ENCODE data around the gene ATP8B3.

The ATP8B3 gene

DNA sequence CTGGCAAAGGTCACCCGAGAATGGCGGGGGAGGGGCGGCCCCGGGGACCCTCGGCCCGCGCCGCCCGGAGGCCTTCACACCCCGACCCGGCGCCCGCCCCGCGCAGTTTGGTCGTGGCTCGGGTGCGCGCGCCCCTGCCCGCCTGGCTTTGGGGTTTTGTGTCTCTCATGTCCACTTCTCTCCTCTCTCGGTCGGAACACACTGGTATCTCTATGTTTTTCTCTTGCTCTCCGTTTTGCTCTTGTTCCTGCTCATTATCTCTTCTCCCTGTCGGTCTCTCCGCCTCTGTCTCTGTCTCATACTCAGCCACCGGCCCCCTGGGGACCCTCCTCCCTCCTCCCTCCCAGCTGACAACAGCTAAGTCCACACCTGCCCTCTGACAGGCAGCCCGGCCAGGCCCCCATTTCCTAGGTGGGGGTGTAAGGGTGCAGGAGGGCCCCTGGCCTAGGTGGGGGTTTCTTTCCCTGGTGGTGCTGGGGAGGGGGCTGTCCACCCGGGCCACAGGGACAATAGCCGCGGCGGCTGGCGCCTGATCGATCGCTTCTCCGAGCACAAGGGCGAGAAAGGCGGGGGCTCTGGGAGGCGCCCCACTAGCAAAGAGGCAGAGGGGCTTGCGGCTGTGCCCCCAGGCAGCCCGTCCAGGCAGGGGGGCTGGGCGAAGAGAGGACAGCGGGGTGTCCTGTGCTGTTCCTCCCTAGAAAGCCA, 56.5 kb downstream of the ATP8B3 start:
- no peak for DNase-seq

DNA sequence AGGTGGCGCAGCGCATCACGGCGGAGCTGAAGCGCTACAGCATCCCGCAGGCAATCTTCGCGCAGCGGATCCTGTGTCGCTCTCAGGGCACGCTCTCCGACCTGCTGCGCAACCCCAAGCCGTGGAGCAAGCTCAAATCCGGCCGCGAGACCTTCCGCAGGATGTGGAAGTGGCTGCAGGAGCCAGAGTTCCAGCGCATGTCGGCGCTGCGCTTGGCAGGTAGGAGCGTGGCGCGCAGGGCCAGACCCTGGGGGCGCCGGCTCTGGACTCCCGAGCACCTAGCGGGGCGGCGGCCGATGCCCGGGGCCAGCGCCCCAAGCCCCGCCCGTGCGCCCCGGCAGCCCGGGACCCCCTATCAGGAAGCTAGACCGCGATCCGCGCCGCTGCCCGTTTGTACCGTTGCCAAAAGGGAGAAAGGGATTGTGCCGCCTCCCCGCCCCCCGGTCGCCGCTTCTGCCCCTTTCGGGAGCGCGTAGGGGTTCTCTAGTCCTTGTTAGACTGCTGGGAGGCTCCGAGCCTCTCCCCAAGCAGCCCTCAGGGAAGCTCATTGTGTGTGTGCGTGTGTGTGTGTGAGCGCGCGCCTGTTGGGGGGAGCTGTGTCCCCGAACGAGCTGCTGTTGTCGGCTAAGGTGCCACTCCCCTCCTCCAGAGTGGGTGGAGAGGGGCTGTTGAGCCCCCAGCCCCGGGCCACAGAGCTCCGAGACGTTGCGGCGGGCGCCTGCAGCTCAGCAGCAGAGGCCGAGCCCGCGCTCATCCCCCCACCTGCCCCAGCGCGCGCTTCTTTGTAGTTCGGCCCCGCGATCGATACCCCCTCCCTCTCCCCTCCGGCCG, 57.2 kb downstream of the ATP8B3 start:
- DNase-seq: no peak

DNA sequence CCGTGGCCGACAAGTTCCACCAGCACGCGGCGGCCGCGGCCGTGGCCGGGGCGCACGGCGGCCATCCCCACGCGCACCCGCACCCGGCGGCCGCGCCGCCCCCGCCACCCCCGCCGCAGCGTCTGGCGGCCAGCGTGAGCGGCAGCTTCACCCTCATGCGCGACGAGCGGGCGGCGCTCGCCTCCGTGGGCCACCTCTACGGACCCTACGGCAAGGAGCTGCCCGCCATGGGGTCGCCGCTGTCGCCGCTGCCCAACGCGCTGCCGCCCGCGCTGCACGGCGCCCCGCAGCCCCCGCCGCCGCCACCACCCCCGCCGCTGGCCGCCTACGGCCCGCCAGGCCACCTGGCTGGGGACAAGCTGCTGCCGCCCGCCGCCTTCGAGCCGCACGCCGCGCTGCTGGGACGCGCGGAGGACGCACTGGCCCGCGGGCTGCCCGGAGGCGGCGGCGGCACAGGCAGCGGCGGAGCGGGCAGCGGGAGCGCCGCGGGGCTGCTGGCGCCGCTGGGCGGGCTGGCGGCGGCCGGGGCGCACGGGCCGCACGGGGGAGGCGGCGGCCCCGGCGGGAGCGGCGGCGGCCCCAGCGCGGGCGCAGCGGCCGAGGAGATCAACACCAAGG, 57.9 kb downstream of the ATP8B3 start:
- no peak for DNase-seq

DNA sequence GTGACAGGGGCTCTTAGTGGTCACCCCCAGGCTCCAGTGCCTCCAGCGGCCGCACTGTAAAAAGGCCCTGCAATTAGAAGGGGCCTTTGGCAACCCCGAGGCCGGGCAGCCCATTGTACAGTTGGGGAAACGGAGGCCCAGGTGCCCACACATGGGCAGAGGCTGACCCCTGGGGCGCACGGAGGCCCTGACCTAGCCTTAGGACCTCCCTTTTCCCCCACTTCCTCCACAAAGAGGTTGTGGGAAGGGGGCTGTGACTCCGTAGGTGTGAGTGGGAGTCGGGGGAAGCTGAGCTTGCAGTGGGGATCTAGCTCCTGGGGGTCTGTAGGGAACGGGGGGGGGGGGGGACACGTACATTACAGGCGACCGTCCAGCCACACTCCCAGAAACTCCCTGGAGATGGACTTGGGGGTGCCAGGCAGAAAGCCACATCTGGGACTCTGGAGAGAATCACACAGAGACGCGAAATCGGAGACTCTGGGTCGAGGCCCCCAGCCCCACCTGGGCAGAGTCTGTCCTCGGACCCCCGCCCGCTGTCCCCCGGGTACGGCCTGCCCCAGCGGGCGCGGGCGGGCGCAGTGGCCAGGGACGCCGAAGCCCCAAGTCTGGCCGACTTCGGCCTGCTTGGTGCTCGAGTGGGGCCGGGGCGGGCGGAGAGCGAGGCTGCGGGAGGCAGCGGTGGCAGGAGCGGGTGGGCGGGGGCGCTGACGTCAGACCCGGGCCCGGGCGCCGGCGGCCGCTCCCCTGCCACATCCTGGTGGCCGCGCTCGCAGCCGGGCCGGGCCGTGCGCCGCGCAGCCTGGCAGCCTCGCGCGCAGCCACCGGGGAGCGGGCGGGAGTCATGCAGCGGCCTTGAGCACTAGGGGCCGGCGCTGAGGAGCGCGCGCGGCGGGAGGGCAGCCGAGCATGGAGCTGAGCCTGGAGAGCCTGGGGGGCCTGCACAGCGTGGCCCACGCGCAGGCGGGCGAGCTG, 59.0 kb downstream of the ATP8B3 start, which contains the start of gene ONECUT3:
ONECUT3 (plus strand) TSS at position 750 of the 972 bp plus-strand sequence; CDS start at position 907, 157 bp downstream.
- no peak for DNase-seq

DNA sequence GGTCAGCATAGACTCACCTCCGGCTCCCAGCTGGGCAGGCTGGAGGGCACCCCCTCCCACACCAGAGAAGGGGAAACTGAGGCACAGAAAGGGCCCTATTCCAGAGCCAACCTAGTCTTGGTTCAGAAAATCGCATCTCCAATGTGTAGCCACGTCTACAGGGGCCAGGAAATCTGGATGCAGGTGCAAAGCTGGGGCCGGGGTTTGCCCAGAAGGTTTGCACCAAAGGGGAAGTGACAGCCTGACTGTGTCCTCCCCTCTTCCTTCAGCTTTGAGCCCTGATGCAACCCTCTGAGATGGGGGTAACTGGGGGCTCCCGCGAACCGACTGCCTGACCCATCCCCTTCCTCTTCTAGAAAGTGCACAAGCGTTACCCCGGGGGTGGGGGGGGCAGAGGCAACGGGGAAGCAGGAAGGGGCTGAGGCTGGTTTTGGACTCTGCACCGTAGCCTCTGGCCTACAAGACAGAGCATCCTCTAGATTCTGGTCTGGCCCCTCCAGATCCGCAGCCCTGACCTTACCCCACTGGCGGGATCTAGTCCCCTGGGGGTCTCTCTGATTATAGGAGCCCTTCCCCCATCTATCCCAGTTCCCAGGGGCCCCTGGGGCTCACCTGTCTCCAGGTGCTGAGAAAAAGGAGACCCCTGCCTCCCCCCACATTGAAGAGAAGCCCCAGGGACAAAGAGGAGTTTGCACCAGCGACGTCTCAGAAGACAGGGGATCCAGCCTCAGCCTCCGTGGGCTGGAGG, 59.9 kb downstream of the ATP8B3 start:
- no peak for DNase-seq

DNA sequence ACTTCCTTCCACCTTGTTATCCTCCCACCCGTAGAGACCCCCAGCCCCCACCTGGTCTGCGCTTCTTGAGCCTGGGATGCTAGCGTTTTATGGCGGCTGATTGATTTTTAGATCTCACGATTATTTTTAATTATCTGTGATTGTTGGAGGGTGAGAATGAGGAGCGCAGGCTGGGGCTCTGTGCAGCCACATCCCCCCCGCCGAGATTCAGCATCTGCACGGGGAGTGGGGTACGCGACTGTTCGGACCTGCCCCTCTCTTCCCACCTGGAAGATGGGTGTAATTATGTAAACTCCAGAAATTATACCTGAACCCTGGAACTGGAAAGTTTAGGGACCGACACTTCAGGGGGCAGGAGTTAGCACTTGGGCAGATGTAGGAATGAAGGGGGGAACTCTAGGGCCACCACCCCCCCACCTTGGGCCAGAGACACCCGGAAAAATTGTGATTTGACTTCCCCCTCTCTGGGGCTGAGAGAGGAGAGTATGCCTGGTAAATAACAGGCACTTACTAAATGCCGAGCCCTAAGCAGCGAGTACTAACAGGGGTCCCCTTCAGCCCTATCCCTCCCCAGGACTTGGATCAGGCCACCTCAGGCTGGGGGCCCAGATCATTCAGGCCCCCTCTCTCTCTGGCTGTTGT, 60.6 kb downstream of the ATP8B3 start:
- no peak for DNase-seq

DNA sequence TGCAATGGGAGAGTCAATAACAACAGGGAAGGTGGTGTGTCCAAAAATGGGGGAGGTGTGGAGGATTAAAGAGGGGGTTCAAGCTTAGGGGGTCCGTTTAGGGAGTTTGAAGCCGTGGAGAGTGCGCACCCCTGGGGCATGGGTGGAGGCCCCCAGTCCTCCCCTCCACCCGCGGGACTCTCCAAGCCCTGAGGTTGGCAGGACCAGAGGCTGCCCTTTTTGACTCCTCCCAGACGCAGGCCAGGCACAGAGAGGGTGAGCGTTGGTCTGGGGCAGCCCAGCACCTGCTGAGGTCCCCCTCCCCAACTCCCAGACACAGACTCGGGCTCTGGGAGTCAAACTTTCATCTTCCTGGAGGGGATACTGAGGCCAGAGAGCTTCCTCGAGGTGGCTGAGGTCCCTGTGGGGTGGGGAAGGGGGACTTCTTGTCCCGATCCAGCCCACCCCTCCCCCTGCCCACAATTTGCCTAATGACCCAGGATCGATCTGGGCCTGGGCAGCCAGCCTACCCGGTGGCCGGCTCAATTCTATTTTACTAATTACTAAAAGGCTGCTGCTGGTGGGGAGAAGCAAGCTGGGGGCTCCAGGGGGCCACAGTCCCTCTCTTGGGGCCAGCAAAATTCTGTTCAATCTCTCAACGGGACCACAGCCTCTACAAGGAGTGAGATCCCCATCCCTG, 61.6 kb downstream of the ATP8B3 start:
- DNase-seq: no peak

DNA sequence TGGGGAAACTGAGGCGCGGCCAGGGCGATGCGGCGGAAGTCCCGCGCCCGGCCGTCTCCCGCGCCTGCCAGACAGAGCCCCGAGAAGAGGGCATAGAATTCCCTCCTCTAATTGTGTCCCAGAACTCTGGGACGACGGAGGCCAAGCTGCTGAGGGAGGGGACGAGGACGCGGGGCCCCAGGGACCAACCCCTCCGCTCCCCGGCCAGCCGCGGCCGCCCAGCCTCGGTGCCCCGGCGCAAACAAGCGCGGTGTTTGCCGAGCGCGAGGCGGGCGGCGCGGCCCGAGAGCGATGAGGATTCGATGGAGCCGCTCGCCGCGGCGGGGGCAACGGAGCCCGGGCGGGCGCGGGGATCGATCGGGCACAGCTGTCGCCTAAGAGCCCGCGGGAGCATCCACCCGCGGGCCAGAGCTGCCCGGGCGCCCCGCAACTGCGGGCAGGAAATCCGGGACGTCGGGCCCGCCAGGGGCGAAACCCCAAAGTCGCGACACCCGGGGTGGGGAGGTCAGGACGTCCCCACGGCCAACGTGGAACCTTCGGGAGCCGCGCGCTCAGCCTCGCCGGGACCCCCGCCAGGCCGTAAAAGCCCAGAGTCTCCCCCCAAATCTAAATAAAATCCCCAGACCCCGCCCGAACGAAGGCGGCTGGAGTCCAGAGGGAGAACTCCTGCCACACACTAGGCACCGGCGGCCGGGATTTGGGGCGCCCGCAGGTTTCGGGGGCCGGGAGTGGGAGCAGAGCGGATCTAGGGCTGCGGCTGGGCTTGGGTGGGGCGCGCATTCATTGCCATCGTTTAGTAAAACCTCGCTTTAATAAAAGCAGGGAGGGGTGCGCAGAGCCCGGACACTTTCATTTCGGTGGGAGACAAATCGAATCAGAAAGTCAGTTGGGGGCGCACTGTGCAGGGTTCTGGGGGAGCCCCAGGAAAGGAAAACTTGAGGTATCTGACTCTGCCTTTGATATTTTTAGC, 62.4 kb downstream of the ATP8B3 start:
- DNase-seq: no peak

DNA sequence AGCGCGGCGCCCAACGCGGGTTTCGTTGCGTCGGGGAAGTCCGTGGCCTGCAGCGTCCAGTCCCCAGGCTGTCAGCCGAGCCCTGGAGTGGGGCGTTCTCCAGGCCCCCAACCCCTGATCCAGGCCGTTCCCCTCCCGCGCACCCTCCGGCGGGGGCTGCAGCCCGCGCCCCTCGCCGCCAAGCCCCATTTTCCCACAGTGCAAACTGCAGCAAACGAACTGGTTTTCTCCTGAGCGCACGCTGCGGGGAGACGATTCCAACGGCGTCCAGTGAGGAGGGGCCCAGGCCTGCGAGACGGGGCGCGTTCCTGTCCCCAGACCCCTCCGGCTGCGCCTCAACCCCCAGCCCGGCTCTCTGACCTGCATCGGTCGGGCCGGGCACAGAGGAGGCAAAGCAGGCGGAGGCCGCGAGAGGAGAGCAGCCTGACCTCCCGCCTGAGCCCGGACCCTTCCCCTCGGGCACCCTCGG, 63.2 kb downstream of the ATP8B3 start:
- DNase-seq: no peak

DNA sequence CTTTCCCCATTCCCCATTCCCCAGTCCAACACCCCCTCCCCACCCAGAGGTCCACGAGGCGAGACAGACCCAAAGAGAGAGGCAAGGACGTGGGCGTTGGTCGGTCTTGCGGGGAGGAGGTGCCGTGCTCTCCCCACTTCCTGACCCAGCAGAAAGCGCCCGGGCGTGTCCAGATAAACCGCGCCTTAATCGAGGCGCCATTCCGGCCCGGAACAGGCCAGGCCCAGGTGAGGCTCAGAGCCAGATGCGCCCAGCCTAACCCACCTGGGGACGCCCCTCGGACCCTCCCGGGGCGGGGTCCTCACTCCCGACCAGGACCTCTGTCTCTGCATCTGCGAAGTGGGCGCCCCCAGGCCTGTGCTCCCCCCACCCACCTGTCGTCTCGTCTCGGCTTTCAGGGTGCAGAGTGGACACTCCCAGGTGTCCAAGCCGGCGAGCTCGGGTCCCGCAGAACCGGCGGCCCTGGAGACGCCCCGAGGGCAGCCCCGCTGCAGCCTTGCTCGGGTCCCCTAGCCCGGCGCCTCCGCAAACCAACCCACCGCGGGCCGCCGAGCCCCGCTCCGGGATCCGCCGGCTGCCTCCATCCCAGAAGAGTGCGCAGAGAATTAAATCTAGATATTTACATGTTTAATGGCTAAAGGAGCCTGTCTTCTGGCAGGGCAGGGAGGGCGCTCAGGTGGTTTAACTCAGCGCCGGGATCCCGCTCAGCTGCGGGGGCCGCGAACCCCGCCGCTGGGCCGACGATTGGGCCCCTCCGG, 63.8 kb downstream of the ATP8B3 start:
- peak in 1 of 2 donors; percentile 16 for DNase-seq

DNA sequence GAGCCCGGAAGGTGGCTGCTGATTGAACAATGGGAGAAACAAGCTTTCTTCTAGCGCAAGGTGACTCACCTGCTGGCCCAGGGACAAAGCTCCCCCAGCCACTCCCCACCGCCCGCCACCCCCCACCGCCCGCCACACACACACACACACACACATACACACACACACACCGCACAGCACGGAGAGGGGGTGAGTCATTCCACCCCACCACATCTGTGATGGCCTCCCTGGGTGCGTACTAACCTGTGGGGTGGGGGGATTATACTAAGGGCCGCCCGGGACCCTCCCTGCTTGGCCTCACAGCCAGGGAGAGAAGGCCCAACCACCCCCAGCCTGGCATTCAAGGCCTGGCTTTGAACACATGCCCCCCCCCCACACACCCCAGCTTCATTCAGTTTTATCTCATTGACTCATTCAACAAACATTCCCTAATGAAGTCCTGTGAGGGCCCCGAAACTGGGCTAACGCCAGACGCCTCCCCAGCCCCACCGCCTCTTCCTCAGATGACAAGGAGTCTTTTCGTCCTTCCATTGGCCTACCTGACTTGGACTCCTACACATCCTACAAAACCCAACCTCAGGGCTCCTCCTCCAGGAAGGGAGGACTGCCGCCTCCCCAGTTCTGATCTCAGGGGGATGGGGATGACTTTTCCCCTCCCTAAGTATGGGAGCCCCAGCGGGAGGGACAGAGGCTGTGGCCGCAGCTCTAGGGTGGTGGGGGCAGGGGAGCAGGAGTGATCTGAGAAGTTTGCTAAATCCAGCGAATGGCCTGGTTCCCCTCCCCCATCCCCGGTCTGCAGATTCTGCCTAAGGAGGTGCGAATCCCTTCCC, 64.6 kb downstream of the ATP8B3 start:
- peak; percentile 6 to 29 for DNase-seq

DNA sequence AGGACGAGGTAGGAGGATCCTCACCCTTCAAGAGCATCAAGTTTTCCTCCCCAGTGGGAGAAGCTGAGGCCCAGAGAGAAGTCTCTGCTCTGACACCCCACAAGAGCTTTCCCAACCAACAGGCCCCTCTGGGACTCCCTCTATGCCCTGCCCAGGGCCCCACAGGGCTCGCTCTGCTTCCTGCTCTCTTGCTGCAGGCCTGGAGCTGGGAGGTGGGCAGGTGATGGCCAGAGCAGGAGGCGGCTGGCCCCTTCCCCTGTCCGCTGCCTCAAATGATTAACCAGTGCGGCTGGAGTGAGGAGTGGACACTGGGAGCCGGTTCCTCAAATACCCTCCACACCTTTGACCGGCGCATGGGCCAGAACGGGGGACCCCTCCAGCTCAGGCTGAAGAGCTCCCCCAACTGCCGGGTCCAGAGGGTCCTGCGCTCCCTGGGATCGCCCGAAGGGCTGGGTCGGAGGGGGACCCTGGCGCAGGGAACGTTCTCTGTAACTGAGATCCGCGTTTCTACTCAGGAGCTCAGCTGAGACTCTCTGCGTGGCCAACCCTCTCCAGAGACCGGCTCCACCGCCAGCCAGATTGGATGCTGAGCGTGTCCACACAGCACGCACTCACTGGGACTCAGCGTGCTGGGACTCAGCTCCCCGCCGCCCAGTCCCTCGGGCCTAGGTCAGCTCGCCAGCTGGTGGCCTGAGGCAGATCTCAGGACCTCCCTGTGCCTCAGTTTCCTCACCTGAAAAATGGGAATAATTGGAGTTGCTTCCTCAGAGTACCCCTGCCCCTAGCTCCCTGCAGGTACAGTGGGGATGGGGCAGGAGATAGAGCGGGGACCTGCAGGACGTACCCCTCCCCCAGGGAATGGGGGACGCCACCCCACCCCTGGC, 65.4 kb downstream of the ATP8B3 start:
- no peak for DNase-seq

DNA sequence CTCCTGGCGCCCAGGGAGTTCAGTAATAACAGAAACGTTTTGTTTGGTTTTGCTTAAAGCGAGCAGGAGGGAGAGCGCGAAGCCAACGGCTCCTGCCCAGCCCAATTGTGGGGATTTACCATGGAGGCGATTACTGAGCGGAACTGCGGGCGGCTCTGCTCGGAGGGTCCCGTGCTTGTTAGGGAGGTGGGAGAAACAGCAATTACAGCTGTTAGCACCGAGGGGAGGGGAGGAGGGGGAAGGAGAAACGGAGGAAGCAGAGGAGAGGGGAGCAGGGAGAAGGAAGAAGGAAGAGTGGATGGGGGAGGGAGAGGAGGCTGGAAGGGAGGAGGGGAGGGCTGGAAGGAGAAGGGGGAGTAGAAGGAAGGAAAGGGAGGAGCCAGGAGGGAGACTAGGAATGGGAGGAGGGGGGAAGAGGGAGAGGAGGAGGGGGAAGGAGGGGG, 66.5 kb downstream of the ATP8B3 start:
- no peak for DNase-seq

DNA sequence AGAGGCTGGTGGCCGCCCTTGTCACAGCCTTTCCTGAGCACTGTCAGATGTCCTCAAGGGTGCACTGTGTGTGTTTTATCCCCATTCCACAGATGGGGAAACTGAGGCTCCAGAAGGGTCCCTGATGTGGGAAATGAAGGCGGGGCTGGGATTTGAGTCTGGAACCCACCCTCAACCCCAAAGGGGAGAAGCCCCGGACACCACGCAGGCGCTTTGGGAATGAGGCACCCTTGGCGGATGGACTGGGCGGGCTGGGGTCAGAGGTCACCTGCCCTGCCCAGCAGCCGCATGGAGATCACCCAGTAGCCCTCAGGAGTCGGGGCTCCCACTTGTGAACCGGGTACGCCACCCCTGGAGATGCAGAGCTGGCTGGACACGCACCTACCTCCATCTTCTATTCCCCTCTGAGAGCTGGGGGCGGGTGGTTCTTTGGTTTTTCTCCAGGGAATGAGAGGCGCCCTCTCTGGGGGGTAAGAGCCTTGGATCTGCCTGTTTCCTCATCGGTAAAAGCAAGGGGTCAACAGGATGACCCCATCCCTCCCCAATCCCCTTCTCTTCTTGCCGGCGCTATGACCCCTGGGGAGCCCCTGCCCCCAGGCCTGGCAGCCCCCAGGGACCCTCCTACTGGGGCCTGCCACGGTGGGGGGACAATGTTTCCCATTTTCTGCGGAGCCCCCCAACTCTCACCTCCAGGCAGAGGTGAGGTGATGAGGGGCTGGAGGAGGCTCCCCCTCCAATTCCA, 67.1 kb downstream of the ATP8B3 start:
- no peak for DNase-seq

DNA sequence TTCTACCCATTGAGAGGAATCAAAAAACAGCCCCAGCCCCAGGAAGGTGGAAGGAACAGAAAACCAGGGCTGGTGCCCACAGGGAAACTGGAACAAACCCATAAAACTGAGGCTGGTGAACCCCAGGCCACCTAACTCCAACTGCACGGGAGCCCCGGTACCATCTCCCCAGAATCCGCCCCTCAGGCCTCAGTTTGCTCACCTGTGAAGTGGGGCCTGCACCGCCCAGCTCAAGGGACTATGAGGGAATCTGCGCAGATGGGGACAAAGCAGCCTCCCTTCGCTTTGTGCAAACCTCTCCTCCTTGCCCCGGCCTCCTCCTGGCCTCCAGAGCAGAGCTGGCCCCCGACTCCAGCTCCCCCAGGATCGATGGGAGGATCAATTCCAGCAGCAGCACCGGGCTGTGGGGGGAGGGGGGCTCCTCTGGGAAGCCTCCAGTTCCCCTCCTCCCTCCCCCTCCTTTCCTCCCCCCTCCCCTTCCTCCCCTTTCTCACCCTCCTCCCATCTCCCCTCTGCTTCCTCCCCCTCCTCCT, 67.9 kb downstream of the ATP8B3 start:
- no peak for DNase-seq
